PC-9 (cell line): ENCODE measurements around the gene HS3ST4. TPM values are rescaled to one million over a fixed set of nuclear protein-coding genes. Genes with fewer than 3 reads are reported as not detected.

Experiments
- Bru-seq: library from RNA; stranded (reverse); fragments of 400-500 nt; gene quantifications from one replicate; lab custom pipeline; 2021; lab: Mats Ljungman, UMichigan
- BruChase-seq, 2 experiments: library from RNA; stranded (reverse); fragments of 400-500 nt; gene quantifications; one replicate each; lab custom pipeline; 2021; lab: Mats Ljungman, UMichigan
- BruUV-seq: library from RNA; stranded (reverse); fragments of 400-500 nt; replicated peaks from 2 replicates; lab custom pipeline; 2021; lab: Mats Ljungman, UMichigan
- CTCF ChIA-PET: fragments of 300-600 bp; sonication (Branson Sonifier 250); formaldehyde crosslinking; loops from one replicate; lab custom pipeline; 2022; ENCODE audit warnings: antibody characterized with exemption; lab: Charles Lee
- POLR2A ChIA-PET: fragments of 300-600 bp; sonication (Branson Sonifier 250); formaldehyde crosslinking; loops from one replicate; lab custom pipeline; 2022; ENCODE audit warnings: antibody characterized with exemption; ENCODE audit not compliant: unreplicated experiment; lab: Charles Lee
- DNase-seq, 2 experiments: peaks; one replicate each; pipeline versions ENCODE4 v3.0.0 to v3.0.0-alpha.2; 2015 to 2022; ENCODE audit warnings: mixed read lengths in 1 of 2
- H2AFZ ChIP-seq: fragments of 200-600 bp; sonication (generic); 2 replicates; pipeline ENCODE4 v1.8.1; 2017; ENCODE audit warnings: antibody characterized with exemption
- H3F3A ChIP-seq: fragments of 200-600 bp; sonication (generic); 2 replicates; pipeline ENCODE4 v1.8.1; 2017; ENCODE audit warnings: antibody characterized with exemption, mild to moderate bottlenecking, low read depth; ENCODE audit not compliant: insufficient read depth
- H3K27ac ChIP-seq: fragments of 200-600 bp; sonication (generic); 2 replicates; pipeline ENCODE4 v1.6.1; 2016; ENCODE audit warnings: mixed run types
- H3K27me3 ChIP-seq: fragments of 200-600 bp; sonication (generic); 2 replicates; pipeline ENCODE4 v1.6.1; 2016; ENCODE audit warnings: low read depth, mixed run types; ENCODE audit not compliant: insufficient read depth
- H3K36me3 ChIP-seq: fragments of 200-600 bp; sonication (generic); 2 replicates; pipeline ENCODE4 v1.6.1; 2016; ENCODE audit warnings: low read depth, mixed run types
- H3K4me1 ChIP-seq: fragments of 200-600 bp; sonication (generic); replicated peaks from 2 replicates; pipeline ENCODE4 v1.6.1; 2016; ENCODE audit warnings: mixed run types; ENCODE audit not compliant: insufficient read depth
- H3K4me2 ChIP-seq: fragments of 200-600 bp; sonication (generic); 2 replicates; pipeline ENCODE4 v1.6.1; 2017; ENCODE audit warnings: mixed run types
- H3K4me3 ChIP-seq: fragments of 200-600 bp; sonication (generic); 2 replicates; pipeline ENCODE4 v1.6.1; 2016; ENCODE audit warnings: mixed run types
- H3K79me2 ChIP-seq: fragments of 200-600 bp; sonication (generic); 2 replicates; pipeline ENCODE4 v1.6.1; 2017; ENCODE audit warnings: low read depth, mixed run types
- H3K9me2 ChIP-seq: fragments of 200-600 bp; sonication (generic); 2 replicates; pipeline ENCODE4 v1.8.1; 2017; ENCODE audit warnings: mild to moderate bottlenecking; ENCODE audit not compliant: insufficient read depth
- H3K9me3 ChIP-seq: fragments of 200-600 bp; sonication (generic); 2 replicates; pipeline ENCODE4 v1.8.1; 2016; ENCODE audit warnings: low read depth; ENCODE audit not compliant: insufficient read depth
- H4K20me1 ChIP-seq: fragments of 200-600 bp; sonication (generic); 2 replicates; pipeline ENCODE4 v1.8.1; 2017; ENCODE audit not compliant: insufficient read depth
- CTCF ChIP-seq: fragments of 200-600 bp; sonication (generic); conservative IDR thresholded peaks from 2 replicates; pipeline ENCODE4 v1.6.1; 2017; ENCODE audit warnings: mixed run types, antibody characterized with exemption, mild to moderate bottlenecking, moderate library complexity
- EZH2 ChIP-seq: fragments of 200-600 bp; sonication (generic); IDR thresholded peaks from 2 replicates; pipeline ENCODE4 v1.8.0; 2017; ENCODE audit warnings: antibody characterized with exemption, low read depth
- intact Hi-C: fragments of 100-400 bp; cut with micrococcal nuclease; formaldehyde crosslinking; loops from one replicate; pipeline ENCODE4 v1.10.0; 2022; ENCODE audit not compliant: unreplicated experiment
- long read RNA-seq: library from polyadenylated mRNA; stranded (forward); transcript quantifications from one replicate; pipeline ENCODE4 v2.0.0, GENCODE V29; 2022
- total RNA-seq: library from RNA; stranded (reverse); gene quantifications from 2 replicates; pipeline ENCODE4 v1.2.3, GENCODE V29; 2021

Gene HS3ST4
- total RNA-seq (not detected in 2 replicates), Bru-seq, nascent RNA (not detected), BruChase-seq, experiment 1, labeled RNA remaining after a 2-hour chase (not detected), BruChase-seq, experiment 2, labeled RNA remaining after a 6-hour chase (percentile 0 among the genes with signal in this experiment)
- long read RNA-seq = 0 reads

- no peaks in the 10 kb centered on the region for H3K4me1 ChIP-seq
- no peaks in the 10 kb centered on the region for H3K79me2 ChIP-seq
- ChIA-PET CTCF (interaction anchor here (0.6 kb wide), 1 partner anchor 9 kb away, joined by 4 read pairs; no protein-coding TSS in a partner anchor), POLR2A (no interaction called here)
- H3K9me3 ChIP-seq = no peaks in the 10 kb centered on the region
- H2AFZ ChIP-seq = no peak within 1 kb of the TSS
- no peaks in the 10 kb centered on the region for H4K20me1 ChIP-seq
- DNase-seq = no peak
- no peak within 1 kb of the TSS for H3K4me3 ChIP-seq
- H3K9me2 ChIP-seq = no peaks in the 10 kb centered on the region
- TF ChIP-seq EZH2 (no peak), CTCF (no peak)
- no peak within 1 kb of the TSS for H3K4me2 ChIP-seq
- H3K27ac ChIP-seq = no peak within 1 kb of the TSS
- no TSS peak for BruUV-seq
- intact Hi-C loops = no loop called here
- no peaks in the 10 kb centered on the region for H3K36me3 ChIP-seq
- H3F3A ChIP-seq = no peaks in the 10 kb centered on the region
- H3K27me3 ChIP-seq = peaks cover 15% of the 10 kb centered on the region; the same call in 1 of the 2 replicates
Measured at GRCh38 chr16:25691519-25692091, at the start of gene HS3ST4. Gene HS3ST4 (plus strand): TSS chr16:25691959.

DNA sequence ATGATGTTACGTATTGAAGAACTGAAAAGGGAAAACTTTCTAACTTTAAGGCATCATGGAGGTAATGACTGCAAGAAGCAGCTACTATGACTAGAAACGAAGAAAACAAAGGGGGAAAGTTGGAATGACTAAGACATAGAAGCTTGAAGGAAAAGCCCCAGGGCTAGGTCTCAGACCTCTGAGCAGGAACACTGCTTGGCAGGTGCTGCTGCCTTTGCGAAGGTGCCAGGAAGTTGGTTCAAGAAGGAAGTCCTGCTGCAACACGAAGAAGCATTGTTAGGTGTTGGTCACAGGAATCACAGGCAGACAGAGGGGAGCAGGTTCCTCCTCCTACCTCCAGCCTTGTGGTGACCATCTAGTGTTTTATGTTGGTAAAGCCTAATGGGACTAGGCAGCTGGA is 48.1 kb upstream of the HS3ST4 start:
- TF ChIP-seq EZH2 (no peak), CTCF (no peak)
- no peak for DNase-seq
- no peaks in the 10 kb centered on the region for H3K4me1 ChIP-seq
- H3K27me3 ChIP-seq = no peaks in the 10 kb centered on the region
- no peak overlapping the region for H2AFZ ChIP-seq
- BruUV-seq = no TSS peak
- H3K27ac ChIP-seq = no peak overlapping the region
- no peaks in the 10 kb centered on the region for H3K9me2 ChIP-seq
- no peaks in the 10 kb centered on the region for H3K36me3 ChIP-seq
- no peaks in the 10 kb centered on the region for H3F3A ChIP-seq
- POLR2A ChIA-PET = no interaction called here
- no peak overlapping the region for H3K4me2 ChIP-seq
- no peak overlapping the region for H3K4me3 ChIP-seq
- H3K79me2 ChIP-seq = no peaks in the 10 kb centered on the region
- no peaks in the 10 kb centered on the region for H4K20me1 ChIP-seq
- CTCF ChIA-PET = no interaction called here
- intact Hi-C loops = no loop called here
- H3K9me3 ChIP-seq = no peaks in the 10 kb centered on the region

- H3K4me1 ChIP-seq = no peaks in the 10 kb centered on the region
Measured at GRCh38 chr16:25656639-25657038, 35.1 kb upstream of the HS3ST4 start.

More at GRCh38 chr16:25656639-25657038, 35.1 kb upstream of the HS3ST4 start:
- no peaks in the 10 kb centered on the region for H3F3A ChIP-seq
- intact Hi-C loops = no loop called here
- BruUV-seq = no TSS peak
- H3K36me3 ChIP-seq = no peaks in the 10 kb centered on the region
- TF ChIP-seq CTCF (no peak), EZH2 (no peak)
- H3K4me2 ChIP-seq = no peak overlapping the region
- ChIA-PET CTCF (no interaction called here), POLR2A (no interaction called here)
- no peaks in the 10 kb centered on the region for H4K20me1 ChIP-seq
- H2AFZ ChIP-seq = no peak overlapping the region
- no peaks in the 10 kb centered on the region for H3K9me2 ChIP-seq
- H3K27ac ChIP-seq = no peak overlapping the region
- no peaks in the 10 kb centered on the region for H3K9me3 ChIP-seq
- H3K27me3 ChIP-seq = no peaks in the 10 kb centered on the region
- H3K4me3 ChIP-seq = no peak overlapping the region
- no peak for DNase-seq
- no peaks in the 10 kb centered on the region for H3K79me2 ChIP-seq
